Cardiac septum (tissue), 1 donor: ENCODE results near the gene PRKAR1B. TPM values are rescaled to one million over a fixed set of nuclear protein-coding genes. Genes with fewer than 3 reads are reported as not detected.
"Not testable (repeated sequence)": the region's sequence is repeated elsewhere in the genome, so short reads cannot be mapped to it uniquely, and the experiment has no call there.

Experiments
- DNase-seq: peaks from one replicate; pipeline ENCODE4 v3.0.0-alpha.2; 2020; ENCODE audit warnings: low spot score
- intact Hi-C: fragments of 100-400 bp; cut with DNase I; formaldehyde crosslinking; loops from one replicate; pipeline ENCODE4 v1.14.0; 2022
- total RNA-seq: library from RNA; stranded (reverse); fragmentation: NEBNext Ultra II Directional; extraction: Animal tissue kit (Norgen Biotek cat#: 25700); gene quantifications from one replicate; pipeline ENCODE4 v1.2.1, GENCODE V29; 2021
- donor health status: DM: no; HTN: no; CAD: no.

PRKAR1B gene
- total RNA-seq, 1 donor from 2014 or later = 13.5 TPM

DNA sequence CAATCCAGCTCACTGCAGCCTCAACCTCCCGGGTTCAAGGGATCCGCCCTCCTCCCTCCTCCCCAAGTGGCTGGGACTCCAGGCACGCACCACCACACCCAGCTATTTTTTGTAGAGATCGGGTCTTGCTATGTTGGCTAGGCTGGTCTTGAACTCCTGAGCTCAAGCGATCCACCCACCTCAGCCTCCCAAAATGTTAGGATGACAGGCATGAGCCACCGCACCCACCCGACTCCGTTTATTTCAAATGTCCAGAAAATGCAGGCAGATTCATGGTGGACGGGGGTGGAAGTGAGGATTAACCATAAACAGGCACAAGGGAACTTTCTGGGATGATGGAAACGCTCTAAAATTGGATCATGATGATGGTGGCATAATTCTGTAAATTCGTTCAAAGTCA, 85.1 kb downstream of the PRKAR1B start:
- intact Hi-C loops = loop anchor here (2.0 kb wide), 1 partner anchor 91 kb away; no protein-coding TSS in a partner anchor

DNA sequence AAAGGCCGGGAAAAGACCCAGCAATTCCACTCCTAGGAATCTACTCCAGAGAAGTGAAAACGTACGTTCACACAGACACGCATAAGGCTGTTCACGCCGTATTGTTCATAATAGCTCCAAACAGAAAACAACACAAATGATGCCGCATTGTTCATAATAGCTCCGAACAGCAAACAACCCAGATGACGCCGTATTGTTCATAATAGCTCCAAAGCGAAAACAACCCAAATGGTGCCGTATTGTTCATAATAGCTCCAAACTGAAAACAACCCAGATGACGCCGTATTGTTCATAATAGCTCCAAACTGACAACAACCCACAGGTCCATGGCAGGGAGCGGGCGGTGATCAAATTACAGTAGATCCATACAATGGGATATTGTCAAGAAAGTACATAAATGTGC, 85.8 kb downstream of the PRKAR1B start:
- no peak for DNase-seq
- intact Hi-C loops = loop anchor here (2.0 kb wide), 1 partner anchor 92 kb away; no protein-coding TSS in a partner anchor

More for the DNA sequence above, 85.1 kb downstream of the PRKAR1B start:
- no peak for DNase-seq

DNA sequence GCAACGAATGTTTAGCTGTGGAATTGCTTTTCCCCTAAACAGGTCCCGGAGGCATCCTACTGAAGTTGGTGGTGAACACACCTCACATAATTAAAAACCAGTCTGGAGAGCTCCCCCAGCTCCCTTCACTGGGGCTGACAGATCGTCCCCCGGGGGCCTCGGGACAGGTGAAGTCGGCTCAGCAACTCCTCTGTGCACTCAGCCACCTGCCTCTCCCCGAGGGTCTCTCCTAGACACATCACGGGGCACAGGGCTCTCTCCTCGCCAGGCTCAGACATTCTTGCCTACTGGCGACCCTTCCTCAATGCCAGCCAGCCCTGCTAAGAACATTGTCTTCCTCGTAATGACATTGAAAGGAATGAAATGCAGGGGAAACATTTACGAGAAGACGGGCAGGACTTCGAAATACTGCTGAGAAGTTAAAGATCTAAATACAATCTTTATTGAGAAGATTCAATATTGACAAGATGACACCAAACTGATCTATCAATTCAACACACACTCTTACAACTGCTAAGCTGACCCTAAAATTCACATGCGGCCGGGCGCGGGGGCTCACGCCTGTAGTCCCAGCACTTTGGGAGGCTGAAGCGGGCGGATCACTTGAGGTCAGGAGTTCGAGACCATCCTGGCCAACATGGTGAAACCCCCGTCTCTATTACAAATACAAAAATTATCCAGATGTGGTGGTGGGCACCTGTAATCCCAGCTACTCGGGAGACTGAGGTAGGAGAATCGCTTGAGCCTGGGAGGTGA, 88.6 kb downstream of the PRKAR1B start:
- no peak for DNase-seq
- intact Hi-C loops = no loop called here

GRCh38 chr7:637826-638225, 89.3 kb downstream of the PRKAR1B start:
- DNase-seq = no peak
- intact Hi-C loops = loop anchor here (2.0 kb wide), 1 partner anchor 305 kb away; no protein-coding TSS in a partner anchor

DNA sequence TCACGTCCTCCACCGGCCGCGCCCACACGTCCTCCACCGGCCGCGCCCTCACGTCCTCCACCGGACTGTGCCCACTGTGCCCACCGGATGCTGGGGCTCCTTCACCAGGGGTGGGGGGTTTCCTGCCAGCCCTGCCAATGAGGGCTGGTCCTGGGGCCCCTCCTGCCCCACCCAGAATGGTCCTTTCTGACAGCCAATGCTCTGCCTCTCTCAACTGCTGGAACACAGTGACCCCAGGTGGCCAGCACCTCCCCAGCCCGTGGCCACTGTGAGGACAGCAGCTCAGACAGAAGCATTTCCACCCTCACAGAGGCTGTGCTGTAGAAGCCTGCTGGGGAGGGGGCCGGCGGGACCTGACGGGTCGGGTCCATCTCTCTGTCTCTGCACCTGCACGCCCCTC, 90.7 kb downstream of the PRKAR1B start:
- no peak for DNase-seq
- intact Hi-C loops = loop anchor here (2.0 kb wide), 1 partner anchor 304 kb away; no protein-coding TSS in a partner anchor

DNA sequence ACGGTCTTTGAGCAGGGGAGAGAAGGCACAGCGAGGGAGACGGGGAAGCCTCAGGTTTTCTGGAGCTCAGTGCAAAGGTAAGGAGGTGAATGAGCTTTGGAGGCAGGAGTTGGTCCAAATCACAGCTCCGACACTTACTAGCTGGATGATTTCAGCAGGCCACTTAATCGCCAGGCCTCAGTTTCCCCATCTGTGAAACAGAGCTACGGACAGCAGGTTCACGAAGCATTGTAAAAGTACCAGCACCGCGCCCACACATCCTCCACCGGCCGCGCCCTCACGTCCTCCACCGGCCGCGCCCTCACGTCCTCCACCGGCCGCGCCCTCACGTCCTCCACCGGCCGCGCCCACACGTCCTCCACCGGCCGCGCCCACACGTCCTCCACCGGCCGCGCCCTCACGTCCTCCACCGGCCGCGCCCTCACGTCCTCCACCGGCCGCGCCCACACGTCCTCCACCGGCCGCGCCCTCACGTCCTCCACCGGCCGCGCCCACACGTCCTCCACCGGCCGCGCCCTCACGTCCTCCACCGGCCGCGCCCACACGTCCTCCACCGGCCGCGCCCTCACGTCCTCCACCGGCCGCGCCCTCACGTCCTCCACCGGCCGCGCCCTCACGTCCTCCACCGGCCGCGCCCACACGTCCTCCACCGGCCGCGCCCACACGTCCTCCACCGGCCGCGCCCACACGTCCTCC, 91.2 kb downstream of the PRKAR1B start:
- not testable (repeated sequence) for DNase-seq
- intact Hi-C loops = loop anchor here (2.0 kb wide), 1 partner anchor 303 kb away; no protein-coding TSS in a partner anchor

DNA sequence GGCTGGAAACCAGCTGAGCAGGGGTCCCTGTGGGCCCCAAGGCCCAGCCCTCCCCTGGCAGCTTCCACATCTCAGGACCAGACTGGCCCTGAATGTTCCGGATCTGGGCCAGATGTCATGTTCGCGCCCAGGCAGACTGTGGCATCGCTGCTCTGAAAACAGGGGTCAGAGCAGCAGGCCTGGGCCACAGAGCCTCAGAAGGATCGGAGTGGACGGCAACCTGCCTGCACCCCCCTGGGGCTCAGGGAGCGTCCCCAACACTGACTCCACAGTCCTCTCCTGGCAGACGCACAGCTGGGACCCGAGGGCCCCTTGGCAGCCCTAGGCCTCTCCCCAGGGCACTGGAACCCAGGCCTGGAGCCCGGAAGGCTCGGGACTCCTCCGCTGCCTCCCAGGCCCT, 91.9 kb downstream of the PRKAR1B start:
- intact Hi-C loops = no loop called here
- no peak for DNase-seq

DNA sequence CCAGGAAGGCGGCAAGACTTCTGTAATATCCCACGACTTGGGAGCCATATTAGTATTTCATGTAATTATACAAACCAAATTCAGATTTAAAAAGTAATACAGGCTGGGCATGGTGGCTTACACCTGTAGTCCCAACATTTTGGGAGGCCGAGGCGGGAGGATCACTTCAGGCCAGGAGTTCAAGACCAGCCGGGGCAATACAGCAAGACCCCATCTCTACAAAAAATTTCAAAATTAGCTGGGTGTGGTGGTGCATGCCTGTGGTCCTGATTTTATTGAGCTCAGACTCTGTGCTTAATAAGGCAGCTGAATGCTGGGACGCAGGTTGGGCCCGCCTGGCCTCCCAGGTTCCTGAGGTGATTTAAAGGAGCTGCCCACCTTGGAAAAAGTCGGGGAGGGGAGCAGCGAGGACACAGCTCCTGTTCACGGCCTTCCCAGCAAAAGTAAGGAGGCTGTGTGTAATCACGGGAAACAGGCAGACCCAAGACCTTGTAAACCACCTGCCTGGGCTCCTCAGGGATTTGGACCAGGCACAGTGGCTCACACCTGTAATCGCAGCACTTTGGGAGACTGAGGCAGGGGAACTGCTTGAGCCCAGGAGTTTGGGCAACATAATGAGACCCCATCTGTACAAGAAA, 93.6 kb downstream of the PRKAR1B start:
- intact Hi-C loops = no loop called here
- no peak for DNase-seq

- intact Hi-C loops = no loop called here
- no peak for DNase-seq
Observed at GRCh38 chr7:632831-633210, 94.3 kb downstream of the PRKAR1B start.

DNA sequence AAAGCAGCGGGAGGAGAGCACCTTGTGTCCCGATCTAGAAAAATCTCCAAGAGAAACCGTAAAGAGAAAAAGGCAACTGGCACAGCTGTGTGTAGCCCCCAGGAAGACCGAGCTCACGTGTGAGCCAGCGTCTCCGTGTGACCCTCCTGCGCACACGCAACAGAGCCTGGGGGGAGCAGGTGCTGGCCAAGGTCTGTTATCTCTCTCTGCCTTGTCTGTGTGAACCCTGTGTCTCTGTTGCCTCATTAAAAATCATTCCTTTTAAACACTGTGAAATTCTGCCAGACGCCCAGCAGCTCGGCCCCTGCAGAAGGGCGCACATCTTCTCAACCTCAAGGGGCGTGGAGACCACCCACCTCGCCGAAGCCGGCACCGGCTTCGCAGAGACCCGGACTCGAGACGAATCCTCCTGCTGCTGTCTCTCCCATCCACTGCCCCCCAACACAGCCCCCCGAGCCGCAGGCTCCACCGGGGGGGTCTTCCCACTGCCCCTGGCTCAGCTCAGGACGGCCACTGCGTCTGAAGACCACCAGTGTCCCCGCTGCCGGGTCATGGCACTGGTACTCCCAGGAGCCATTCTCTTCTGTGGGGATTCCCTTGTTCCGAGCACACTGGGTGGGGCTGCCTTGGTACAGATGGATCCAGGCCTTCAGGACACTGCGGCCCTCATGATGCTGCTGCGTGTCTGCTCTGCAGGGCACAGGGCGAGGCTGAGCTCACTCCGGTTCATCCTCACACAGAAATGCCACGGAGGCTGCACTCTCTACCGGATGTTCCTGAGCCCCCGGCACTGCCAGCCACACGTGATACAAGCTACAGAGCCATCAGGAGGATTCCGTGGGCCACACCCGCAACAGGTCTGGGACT, 94.9 kb downstream of the PRKAR1B start:
- intact Hi-C loops = no loop called here
- DNase-seq = no peak

- intact Hi-C loops = no loop called here
- no peak for DNase-seq
Observed at GRCh38 chr7:631291-631711, 95.8 kb downstream of the PRKAR1B start.

DNA sequence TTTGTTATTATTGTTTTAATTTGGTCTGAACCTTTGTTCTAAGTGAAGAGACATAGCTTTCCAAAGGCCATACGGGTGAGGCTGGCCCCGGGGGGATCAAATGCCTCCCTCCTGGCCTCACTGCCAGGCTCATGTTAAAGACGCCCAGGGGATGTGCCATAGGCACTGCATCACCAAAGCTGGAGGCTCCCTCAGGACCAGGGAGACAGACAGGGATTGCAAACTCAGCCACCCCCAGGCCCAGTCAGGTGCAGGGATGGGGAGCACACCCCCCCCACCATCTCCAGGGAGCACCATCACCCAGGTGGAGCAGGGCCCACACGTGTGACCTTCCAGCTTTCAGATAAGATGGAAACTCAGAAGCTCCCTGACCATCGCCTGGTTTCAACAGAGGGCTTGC, 96.5 kb downstream of the PRKAR1B start:
- intact Hi-C loops = no loop called here
- DNase-seq = no peak

DNA sequence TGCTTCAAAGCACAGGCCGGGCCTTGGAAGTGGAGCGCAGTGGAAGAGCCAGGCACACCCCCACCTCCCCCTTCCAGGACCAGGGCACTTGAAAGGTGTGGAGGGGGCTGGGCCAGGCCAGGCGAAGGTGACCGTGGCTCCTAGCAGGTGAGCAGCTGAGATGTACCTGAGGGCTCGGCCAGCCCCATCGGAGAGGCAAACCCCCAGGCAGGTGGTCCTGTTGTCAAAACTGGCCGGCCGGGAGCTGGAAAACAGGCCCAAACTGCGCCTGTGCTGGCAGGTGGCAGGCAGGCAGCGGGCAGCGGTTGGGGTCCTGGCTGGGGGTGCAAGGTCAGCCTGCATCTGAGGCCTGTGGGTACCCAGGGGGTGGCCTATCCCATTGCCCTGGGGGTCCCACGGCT, 97.0 kb downstream of the PRKAR1B start:
- DNase-seq = no peak
- intact Hi-C loops = no loop called here

DNA sequence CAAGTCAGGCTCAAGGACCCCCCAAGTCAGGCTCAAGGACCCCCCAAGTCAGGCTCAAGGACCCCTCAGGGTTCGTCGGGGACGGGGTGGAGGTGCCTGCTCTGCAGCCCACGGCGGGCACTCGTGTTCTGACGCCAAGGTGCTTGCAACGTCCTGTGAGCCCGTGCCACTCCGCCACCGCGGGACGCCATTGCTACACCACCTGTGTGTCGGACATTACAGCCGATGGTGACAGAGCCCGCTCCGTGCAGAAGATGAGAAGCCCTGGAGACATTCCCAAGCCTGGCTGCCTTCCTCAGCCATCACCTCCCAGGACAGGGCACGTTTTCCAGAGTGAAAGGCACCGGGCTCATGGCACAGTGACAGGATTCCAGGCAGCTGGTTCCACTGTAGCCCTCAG, 98.3 kb downstream of the PRKAR1B start:
- DNase-seq = no peak
- intact Hi-C loops = no loop called here

DNA sequence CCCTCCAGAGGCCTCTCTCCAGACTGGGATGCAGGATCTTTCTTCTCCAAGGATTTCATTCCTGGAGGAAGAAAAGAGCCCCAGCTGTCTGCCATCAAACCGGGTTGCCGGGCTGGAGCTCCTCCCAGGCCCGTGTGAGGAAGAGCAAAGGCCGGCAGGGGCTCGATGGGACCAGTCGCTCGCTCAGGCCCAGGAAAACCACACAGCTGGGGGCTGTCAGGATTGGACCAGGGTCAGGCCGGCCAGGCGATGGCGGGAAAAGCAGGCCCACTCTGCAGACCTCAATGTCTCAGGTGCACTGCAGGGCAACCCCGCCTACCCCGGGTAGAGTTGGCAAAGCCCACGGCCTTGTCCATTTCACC, 98.7 kb downstream of the PRKAR1B start:
- intact Hi-C loops = no loop called here

DNA sequence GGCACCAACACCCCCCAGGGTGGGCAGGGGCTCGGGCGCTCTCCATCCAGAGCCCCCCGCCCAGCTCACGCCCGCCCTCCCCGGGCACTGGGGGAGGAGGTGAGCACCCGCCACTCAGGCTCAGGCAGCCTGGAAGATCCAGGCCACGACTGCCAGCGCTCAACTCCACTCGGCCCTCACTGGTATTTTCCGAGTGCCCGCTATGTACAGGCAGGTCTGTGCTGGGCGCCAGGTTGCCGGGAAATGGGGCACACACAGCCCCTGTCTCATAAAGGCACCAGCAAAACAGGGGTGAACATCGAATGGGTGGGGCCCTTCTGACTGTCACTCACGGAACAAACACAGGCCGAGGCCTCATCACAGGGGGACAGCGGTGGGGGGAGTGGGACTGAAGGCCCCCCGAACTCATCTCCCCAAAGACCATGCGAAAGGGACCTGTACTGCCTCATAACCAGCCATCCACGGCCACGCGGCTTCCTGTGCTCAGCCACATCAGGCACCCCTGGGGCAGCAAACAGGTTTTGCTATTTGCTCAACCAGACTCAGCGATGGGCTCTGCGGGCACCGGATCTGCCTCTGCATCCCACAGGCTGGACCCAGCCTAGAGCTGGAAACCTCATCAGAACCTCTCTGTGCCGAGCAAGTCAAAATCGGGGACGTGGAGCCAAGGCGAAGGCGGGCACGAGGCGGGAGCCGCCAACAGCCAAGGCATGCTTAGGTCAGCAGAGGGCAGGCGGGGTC, 99.2 kb downstream of the PRKAR1B start:
- DNase-seq = no peak
- intact Hi-C loops = no loop called here

More for the DNA sequence above, 98.7 kb downstream of the PRKAR1B start:
- DNase-seq = no peak

DNA sequence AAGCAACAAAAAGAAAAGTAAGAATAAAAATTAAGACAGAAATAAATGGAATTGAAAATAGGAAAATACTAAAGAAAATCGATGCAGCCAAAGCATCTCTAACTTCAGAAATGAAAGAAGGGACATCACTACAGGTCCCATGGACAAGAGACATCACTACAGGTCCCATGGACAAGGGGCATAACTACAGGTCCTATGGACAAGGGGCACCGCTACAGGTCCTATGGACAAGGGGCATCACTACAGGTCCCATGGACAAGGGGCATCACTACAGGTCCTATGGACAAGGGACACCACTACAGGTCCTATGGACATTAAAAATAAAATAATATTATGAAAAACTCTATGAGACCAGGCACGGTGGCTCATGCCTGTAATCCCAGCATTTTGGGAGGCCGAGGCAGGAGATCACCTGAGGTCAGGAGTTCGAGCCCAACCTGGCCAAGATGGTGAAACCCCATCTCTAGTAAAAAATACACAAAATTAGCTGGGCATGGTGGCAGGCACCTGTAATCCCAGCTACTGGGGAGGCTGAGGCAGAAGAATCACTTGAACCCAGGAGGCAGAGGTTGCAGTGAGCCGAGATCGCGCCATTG, 101.6 kb downstream of the PRKAR1B start:
- DNase-seq = no peak
- intact Hi-C loops = no loop called here

DNA sequence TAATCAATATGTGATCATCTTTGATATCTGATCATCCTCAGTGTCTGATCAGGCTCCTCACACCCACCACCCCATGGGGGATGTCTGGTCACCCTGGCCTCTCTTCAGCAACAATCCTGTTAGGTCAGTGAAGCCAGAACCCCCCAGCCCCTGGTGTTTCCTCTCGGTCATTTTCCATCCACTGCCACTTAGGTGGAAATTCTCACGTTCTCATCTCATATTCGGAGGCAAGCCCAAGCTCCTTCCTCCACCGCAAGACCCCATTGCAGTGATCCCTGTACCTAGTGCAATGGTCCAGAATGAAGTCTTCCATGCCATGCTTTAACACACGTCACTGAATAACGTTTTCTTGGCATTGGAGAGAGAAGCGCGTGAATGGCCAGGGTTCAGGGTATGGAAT, 103.6 kb downstream of the PRKAR1B start:
- intact Hi-C loops = no loop called here

More for the DNA sequence above, 103.6 kb downstream of the PRKAR1B start:
- no peak for DNase-seq
